GM23248 (cell line): ENCODE data around the gene AAMDC.

ENCODE experiments used
- EZH2 ChIP-seq: fragments of 200-600 bp; sonication (generic); IDR thresholded peaks from 2 replicates; pipeline ENCODE4 v1.6.1; 2018; ENCODE audit warnings: antibody characterized with exemption, mild to moderate bottlenecking; ENCODE audit not compliant: insufficient read depth, poor library complexity, severe bottlenecking
- EZH2phosphoT487 ChIP-seq: fragments of 200-600 bp; sonication (generic); IDR thresholded peaks from 2 replicates; pipeline ENCODE4 v1.6.1; 2018; ENCODE audit warnings: antibody characterized with exemption, moderate library complexity, mild to moderate bottlenecking, low read depth; ENCODE audit not compliant: insufficient read depth

- TF ChIP-seq EZH2 (no peak), EZH2phosphoT487 (no peak)
Measured at GRCh38 chr11:77778549-77778948, 42.4 kb upstream of the AAMDC start.
